Neural cell (in vitro differentiated cells): ENCODE data around the gene CDC73.

Experiments
- CTCF ChIP-seq: fragments of 450-650 bp; IDR thresholded peaks from 2 replicates; pipeline ENCODE4 v1.5.1; 2014; ENCODE audit warnings: antibody characterized with exemption, mild to moderate bottlenecking, moderate library complexity; ENCODE audit not compliant: poor library complexity, severe bottlenecking
- EZH2 ChIP-seq: fragments of 200-600, 300-800 bp; shearing (Covaris generic), sonication (generic); IDR thresholded peaks from 2 replicates; pipeline ENCODE4 v1.6.1; 2014; ENCODE audit warnings: antibody characterized with exemption, low read length, borderline replicate concordance, mild to moderate bottlenecking; ENCODE audit not compliant: insufficient read depth, poor library complexity, severe bottlenecking
- POLR2AphosphoS5 ChIP-seq: IDR thresholded peaks from 2 replicates; pipeline ENCODE4 v1.6.1; 2012
- RAD21 ChIP-seq: fragments of 450-650 bp; conservative IDR thresholded peaks from 2 replicates; pipeline ENCODE4 v1.6.1; 2014; ENCODE audit warnings: antibody characterized with exemption, mild to moderate bottlenecking, moderate library complexity
- REST ChIP-seq: IDR thresholded peaks from 2 replicates; pipeline ENCODE4 v1.6.1; 2012; ENCODE audit warnings: borderline replicate concordance

GRCh38 chr1:193090865-193091264, 31.0 kb upstream of the CDC73 start:
- TF ChIP-seq POLR2AphosphoS5 (no peak), CTCF (no peak), EZH2 (no peak), REST (no peak), RAD21 (no peak)
